Stimulated activated CD8-positive, alpha-beta memory T cell treated with anti-CD3 and anti-CD28 coated beads, Interleukin-12 subunit alpha, Interleukin-12 subunit beta, amount 100 ng/mL, for 1 hour (primary cell): Measurements from ENCODE around the gene CCND1.

Experiments used
- DNase-seq: peaks from one replicate; pipeline ENCODE4 v3.0.0-alpha.2; 2020; ENCODE audit warnings: low read depth

The CCND1 gene

GRCh38 chr11:69641681-69642548, 959 bp downstream of the CCND1 start:
- no peak for DNase-seq

- DNase-seq, result no peak
These were observed 1.6 kb downstream of the CCND1 start for GRCh38 chr11:69642549-69642912.

GRCh38 chr11:69642913-69643632, 2.1 kb downstream of the CCND1 start:
- DNase-seq, result peak; percentile 61

GRCh38 chr11:69643646-69644045, 2.7 kb downstream of the CCND1 start:
- no peak for DNase-seq

- DNase-seq, result no peak
These were observed 3.4 kb downstream of the CCND1 start for GRCh38 chr11:69644071-69644961.

GRCh38 chr11:69644962-69645675, 4.2 kb downstream of the CCND1 start:
- DNase-seq, result no peak

- no peak for DNase-seq
These were observed 5.0 kb downstream of the CCND1 start for GRCh38 chr11:69645801-69646492.

GRCh38 chr11:69646493-69647389, 5.8 kb downstream of the CCND1 start:
- DNase-seq, result no peak

- DNase-seq, result no peak
These were observed 6.4 kb downstream of the CCND1 start for GRCh38 chr11:69647390-69647748.

- no peak for DNase-seq
These were observed 7.0 kb downstream of the CCND1 start for GRCh38 chr11:69647761-69648497.

GRCh38 chr11:69648679-69649575, 8.0 kb downstream of the CCND1 start:
- no peak for DNase-seq

- DNase-seq, result no peak
These were observed 8.6 kb downstream of the CCND1 start for GRCh38 chr11:69649576-69649900.

GRCh38 chr11:69650081-69650831, 9.3 kb downstream of the CCND1 start:
- DNase-seq, result no peak

- DNase-seq, result no peak
These were observed 9.9 kb downstream of the CCND1 start for GRCh38 chr11:69650832-69651344.

- DNase-seq, result no peak
These were observed 11.1 kb downstream of the CCND1 start for GRCh38 chr11:69651834-69652620.

GRCh38 chr11:69652999-69653398, 12.0 kb downstream of the CCND1 start:
- no peak for DNase-seq
